A673 (cell line): ENCODE measurements around the gene TGM3.

ENCODE experiments used
- EZH2 ChIP-seq: fragments of 200-600 bp; sonication (generic); IDR thresholded peaks from 2 replicates; pipeline ENCODE4 v1.6.1; 2017; ENCODE audit warnings: borderline replicate concordance, low read depth, mild to moderate bottlenecking, mixed read lengths, antibody characterized with exemption, low read length; ENCODE audit not compliant: poor library complexity, severe bottlenecking
- TF ChIP-seq, protein P1 (sequence below): fragments of 300-800, 200-600 bp; sonication (generic); conservative IDR thresholded peaks from 2 replicates; pipeline ENCODE4 v1.5.1; 2017; ENCODE audit warnings: low read depth, mild to moderate bottlenecking, antibody characterized with exemption, low read length, moderate library complexity, mixed read lengths

DNA sequence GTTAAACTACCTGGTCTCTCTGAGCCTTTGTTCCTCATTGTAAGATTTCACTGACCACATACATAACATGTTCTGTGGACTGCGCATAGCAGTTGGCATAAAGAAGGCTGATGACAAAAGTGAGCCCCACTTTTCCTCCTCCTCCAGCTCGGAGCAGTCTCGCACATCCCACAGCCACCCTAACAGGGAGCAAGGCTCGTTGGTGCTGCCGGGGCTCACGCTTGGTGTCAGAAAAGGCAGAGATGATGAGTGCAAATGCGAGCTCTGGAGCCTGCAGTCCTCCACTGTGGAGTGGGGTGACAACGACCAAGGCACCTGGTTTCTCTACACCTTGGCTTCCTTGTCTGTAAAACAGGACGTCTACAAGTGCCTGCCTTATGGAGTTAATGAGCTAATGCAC, 9.7 kb downstream of the TGM3 start:
- TF ChIP-seq, protein P1, sequence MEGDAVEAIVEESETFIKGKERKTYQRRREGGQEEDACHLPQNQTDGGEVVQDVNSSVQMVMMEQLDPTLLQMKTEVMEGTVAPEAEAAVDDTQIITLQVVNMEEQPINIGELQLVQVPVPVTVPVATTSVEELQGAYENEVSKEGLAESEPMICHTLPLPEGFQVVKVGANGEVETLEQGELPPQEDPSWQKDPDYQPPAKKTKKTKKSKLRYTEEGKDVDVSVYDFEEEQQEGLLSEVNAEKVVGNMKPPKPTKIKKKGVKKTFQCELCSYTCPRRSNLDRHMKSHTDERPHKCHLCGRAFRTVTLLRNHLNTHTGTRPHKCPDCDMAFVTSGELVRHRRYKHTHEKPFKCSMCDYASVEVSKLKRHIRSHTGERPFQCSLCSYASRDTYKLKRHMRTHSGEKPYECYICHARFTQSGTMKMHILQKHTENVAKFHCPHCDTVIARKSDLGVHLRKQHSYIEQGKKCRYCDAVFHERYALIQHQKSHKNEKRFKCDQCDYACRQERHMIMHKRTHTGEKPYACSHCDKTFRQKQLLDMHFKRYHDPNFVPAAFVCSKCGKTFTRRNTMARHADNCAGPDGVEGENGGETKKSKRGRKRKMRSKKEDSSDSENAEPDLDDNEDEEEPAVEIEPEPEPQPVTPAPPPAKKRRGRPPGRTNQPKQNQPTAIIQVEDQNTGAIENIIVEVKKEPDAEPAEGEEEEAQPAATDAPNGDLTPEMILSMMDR: no peak
- TF ChIP-seq EZH2: no peak
